GM18526 (cell line): ENCODE results near the gene COG6.

Source experiments
- POLR2A ChIP-seq: IDR thresholded peaks from 3 replicates; pipeline ENCODE4 v1.6.1; 2011; ENCODE audit not compliant: insufficient read length; ENCODE audit errors: extremely low read depth

The COG6 gene

GRCh38 chr13:39663958-39664357 is 8.5 kb downstream of the COG6 start:
- TF ChIP-seq POLR2A: no peak

GRCh38 chr13:39665763-39666162 is 10.3 kb downstream of the COG6 start:
- no peak for TF ChIP-seq POLR2A

DNA sequence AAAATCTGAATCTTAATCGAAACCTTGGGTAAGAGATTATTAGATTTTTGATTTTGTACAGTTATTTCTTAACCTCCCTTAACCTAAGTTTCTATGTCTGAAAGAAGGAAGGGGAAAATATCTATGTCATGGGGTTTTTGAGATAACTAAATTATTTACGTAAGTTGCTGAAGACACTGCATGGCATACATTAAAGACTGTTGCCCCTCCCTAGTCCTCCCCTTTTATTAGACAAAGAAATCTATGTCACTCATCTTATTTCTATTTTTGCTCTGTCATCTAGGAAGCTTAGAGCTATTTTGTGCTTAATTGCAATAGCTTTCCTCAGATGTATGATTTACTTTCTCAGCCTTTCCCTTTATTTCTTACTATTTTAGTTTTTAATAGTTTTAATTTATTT is 15.0 kb downstream of the COG6 start:
- no peak for TF ChIP-seq POLR2A

GRCh38 chr13:39672378-39673132 is 17.1 kb downstream of the COG6 start:
- TF ChIP-seq POLR2A: no peak

GRCh38 chr13:39675904-39676303 is 20.4 kb downstream of the COG6 start:
- TF ChIP-seq POLR2A: no peak

DNA sequence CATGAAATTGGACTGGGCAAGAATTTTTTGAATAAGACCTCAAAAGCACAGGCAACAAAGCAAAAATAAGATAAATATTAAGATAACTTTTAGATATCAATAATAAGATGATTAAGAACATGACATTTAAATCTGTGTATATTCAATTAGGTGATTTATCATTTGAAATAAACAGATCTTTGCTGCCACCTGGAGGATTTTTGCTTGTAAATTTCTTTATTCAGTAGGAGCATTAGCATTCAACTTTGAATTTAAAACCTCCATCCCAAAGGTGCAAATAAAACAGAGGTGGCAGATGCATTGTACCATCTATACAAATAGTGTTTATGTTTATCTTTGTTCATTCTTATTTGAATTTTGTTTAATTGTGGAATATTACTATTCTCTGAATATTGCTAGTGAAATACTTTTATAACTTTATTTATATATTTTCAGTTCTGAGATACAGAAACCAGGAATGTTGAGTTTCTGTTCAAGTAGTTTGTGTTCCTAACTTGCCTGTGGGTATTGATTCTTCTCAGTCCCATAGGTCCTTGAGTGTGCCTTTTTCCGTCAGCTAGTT is 20.9 kb downstream of the COG6 start:
- no peak for TF ChIP-seq POLR2A

GRCh38 chr13:39682310-39682709 is 26.8 kb downstream of the COG6 start:
- no peak for TF ChIP-seq POLR2A

GRCh38 chr13:39682788-39683187 is 27.3 kb downstream of the COG6 start:
- no peak for TF ChIP-seq POLR2A

- no peak for TF ChIP-seq POLR2A
Observed at GRCh38 chr13:39684531-39685137, 29.2 kb downstream of the COG6 start.

DNA sequence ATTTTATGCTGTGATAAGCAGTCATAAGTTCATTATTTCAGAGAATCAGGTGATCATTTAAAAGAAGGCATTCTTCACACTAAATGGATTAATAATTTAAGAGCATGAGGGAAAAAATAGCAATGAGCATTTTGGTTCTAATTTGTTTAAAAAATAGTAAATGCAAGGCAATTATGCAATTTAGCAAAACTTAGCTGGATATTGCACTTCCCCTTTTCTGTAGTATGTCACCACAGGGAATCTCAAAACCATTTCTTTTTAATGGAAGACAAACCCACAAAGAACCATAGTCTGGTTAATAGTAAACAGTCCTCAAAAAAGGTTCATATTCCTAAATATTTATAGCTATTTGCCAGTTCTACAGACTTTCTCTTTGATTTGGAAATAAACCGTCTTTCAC is 30.2 kb downstream of the COG6 start:
- TF ChIP-seq POLR2A: no peak

- TF ChIP-seq POLR2A: no peak
Observed at GRCh38 chr13:39688278-39688677, 32.8 kb downstream of the COG6 start.

DNA sequence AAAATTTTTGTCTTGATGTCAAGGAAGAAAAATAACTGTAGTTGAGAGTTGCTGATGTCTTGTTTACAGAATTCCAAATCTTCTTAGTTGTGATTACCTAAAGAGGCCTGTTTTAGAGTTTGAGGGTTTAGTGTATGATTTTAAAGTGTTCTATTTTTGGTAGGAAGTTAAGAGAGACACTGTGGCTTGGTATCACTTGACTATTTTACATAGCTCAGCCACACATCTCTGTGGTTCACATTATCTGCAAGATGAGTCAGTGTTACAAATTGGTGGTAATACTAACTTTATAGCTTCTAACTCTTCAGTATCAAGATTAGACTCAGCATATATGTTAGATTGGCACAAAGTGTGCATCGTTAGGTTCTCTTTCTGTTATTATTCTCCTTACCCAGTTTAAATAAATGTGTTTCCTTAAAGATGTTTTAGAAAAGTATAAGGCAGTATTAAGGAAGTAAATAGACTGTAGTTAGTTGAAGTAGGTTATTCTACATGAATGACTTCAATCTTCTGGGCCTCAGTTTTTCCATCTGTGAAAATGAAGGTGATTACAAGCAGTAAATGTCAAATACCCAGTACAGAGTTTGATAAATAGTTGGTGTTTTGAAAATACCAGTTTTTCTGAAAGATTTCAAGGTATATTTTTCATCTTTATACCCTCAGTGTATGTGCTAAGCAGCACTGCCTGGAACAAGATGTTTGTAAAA is 33.4 kb downstream of the COG6 start:
- no peak for TF ChIP-seq POLR2A

DNA sequence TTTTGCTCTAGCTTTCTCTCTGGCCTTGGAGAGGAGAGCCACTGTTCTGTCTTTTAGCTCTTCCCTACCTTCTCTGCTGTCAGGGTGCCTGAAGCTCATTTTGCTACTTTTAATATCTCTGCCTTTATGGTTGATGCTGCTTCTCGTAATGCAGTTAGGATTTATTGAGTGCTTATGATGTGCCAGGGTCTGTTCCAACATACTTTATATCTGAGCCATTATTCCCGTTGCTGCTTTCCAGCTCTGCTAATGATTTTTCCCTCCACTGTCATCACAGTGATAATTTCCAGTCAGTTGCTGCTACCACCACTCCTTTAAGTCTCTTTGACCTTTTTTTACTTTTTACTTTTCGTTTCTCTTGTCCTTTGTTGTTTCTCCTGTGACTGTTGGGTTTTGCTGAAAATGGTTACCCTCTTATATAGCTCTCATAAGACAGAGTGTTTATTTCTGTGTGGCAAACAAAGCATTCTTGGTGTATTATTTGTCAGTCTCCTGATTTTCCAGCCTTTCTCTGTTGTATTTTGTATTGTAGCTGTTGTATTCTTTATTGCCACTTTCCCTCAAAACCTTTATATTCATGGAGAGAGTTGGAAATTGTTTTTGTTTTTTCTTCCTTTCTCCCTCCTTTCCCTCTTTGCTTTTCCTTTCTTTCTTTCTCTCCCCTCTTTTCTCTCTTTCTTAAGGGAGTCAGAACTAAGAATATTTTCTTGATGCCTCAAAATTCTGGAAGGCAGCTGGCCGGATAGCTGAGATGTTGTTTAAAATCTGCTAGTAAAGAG is 37.4 kb downstream of the COG6 start:
- no peak for TF ChIP-seq POLR2A

GRCh38 chr13:39699274-39699673 is 43.8 kb downstream of the COG6 start:
- no peak for TF ChIP-seq POLR2A

- no peak for TF ChIP-seq POLR2A
Observed at GRCh38 chr13:39712626-39713025, 57.2 kb downstream of the COG6 start.
